Activated T-cell treated with anti-CD3 and anti-CD28 coated beads, Interleukin-2, amount 50 U/mL, for 24 hours (primary cell): Measurements from ENCODE around the gene ADARB2.

Source experiments
- DNase-seq: peaks from one replicate; pipeline ENCODE4 v3.0.0-alpha.2; 2020
- H3K27ac Mint-ChIP-seq: 2 replicates; pipeline ENCODE4 v1.8.0; 2020; ENCODE audit warnings: mild to moderate bottlenecking, mixed read lengths
- H3K27me3 Mint-ChIP-seq: 2 replicates; pipeline ENCODE4 v1.8.0; 2020; ENCODE audit warnings: mixed read lengths
- H3K36me3 Mint-ChIP-seq: 2 replicates; pipeline ENCODE4 v1.8.0; 2020; ENCODE audit warnings: low read depth, mixed read lengths
- H3K4me1 Mint-ChIP-seq: 2 replicates; pipeline ENCODE4 v1.8.0; 2020; ENCODE audit warnings: low read depth, mixed read lengths
- H3K4me3 Mint-ChIP-seq: 2 replicates; pipeline ENCODE4 v1.8.0; 2020; ENCODE audit warnings: mild to moderate bottlenecking, moderate library complexity, mixed read lengths
- H3K9me3 Mint-ChIP-seq: 2 replicates; pipeline ENCODE4 v1.8.0; 2020; ENCODE audit warnings: mixed read lengths

Gene ADARB2

DNA sequence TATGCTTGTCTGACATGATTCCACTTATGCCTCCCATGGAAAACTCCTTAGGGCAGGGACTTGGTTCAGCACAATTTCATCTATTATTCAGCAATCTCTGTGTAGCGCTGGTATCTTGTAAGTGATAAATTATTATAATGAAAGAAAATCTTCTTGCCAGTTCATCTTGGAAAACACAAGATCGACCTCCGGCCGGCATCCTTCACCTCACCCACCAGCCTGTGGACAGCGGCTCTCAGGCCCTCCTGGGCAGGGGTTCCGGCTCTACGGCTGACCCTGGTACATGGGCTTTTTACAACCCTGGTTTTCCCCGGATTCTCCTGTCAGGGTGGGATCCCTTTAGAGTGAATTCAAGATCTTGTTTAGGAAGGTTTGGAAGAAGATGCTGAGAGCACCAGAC, 145.6 kb downstream of the ADARB2 start:
- Mint-ChIP-seq H3K27me3 (peaks cover 2% of the 10 kb centered on the region), H3K4me1 (no peaks in the 10 kb centered on the region), H3K36me3 (no peaks in the 10 kb centered on the region), H3K27ac (no peak overlapping the region), H3K9me3 (peaks cover 8% of the 10 kb centered on the region), H3K4me3 (no peak overlapping the region)
- DNase-seq, result no peak

- peaks cover 2% of the 10 kb centered on the region for H3K27me3 Mint-ChIP-seq
- H3K4me1 Mint-ChIP-seq, result no peaks in the 10 kb centered on the region
- no peak overlapping the region for H3K27ac Mint-ChIP-seq
- no peak for DNase-seq
- H3K36me3 Mint-ChIP-seq, result no peaks in the 10 kb centered on the region
- peaks cover 8% of the 10 kb centered on the region for H3K9me3 Mint-ChIP-seq
- H3K4me3 Mint-ChIP-seq, result no peak overlapping the region
Measured at GRCh38 chr10:1591045-1591444, 146.3 kb downstream of the ADARB2 start.

GRCh38 chr10:1589257-1589656, 148.1 kb downstream of the ADARB2 start:
- no peak overlapping the region for H3K4me3 Mint-ChIP-seq

DNA sequence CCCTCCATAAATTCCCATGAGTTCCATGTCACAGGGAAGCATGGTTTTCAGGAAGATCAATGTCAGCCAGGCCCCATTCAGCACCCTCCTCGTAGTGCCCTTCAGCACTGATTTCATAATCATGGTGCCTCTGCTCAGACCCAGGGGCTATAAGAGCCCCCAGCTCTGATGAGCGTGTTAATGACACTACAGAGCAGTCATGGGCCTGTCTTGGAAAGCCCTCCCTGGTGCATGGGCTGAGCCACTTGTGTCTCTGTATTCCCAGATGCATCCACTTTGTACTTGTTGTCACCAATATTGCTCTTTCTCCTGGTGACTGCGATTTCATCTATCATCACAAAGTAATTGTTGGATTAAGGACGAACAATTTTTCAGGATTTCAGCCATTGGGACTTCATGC, 154.6 kb downstream of the ADARB2 start:
- Mint-ChIP-seq H3K27ac (no peak overlapping the region), H3K36me3 (no peaks in the 10 kb centered on the region), H3K27me3 (no peaks in the 10 kb centered on the region), H3K4me1 (no peaks in the 10 kb centered on the region), H3K9me3 (peaks cover 2% of the 10 kb centered on the region), H3K4me3 (no peak overlapping the region)
- DNase-seq, result no peak

More at GRCh38 chr10:1589257-1589656, 148.1 kb downstream of the ADARB2 start:
- Mint-ChIP-seq H3K36me3 (no peaks in the 10 kb centered on the region), H3K9me3 (peaks cover 8% of the 10 kb centered on the region), H3K4me1 (no peaks in the 10 kb centered on the region), H3K27me3 (peaks cover 1% of the 10 kb centered on the region), H3K27ac (no peak overlapping the region)
- no peak for DNase-seq

DNA sequence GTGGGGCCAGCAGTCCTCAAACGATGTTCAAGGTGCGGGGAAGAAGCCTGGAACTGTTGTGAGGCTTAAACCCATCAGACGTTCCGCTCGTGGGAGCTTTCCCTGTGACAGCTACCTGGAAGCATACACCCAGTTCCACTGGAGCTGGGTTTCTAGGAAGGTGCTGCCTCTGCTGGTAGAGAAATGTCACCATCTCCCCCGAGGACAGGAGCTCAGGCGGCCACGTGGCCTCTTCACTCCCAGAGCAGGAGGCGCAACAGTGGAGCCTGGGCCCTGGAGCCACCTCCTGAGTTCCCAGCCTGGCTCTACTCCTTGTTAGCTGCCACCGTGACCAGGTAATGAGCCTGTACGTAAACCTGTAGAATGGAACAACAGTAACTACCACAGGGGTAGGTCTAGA, 156.1 kb downstream of the ADARB2 start:
- Mint-ChIP-seq H3K27me3 (no peaks in the 10 kb centered on the region), H3K4me3 (no peak overlapping the region), H3K36me3 (no peaks in the 10 kb centered on the region), H3K9me3 (no peaks in the 10 kb centered on the region), H3K27ac (no peak overlapping the region), H3K4me1 (no peaks in the 10 kb centered on the region)
- no peak for DNase-seq

DNA sequence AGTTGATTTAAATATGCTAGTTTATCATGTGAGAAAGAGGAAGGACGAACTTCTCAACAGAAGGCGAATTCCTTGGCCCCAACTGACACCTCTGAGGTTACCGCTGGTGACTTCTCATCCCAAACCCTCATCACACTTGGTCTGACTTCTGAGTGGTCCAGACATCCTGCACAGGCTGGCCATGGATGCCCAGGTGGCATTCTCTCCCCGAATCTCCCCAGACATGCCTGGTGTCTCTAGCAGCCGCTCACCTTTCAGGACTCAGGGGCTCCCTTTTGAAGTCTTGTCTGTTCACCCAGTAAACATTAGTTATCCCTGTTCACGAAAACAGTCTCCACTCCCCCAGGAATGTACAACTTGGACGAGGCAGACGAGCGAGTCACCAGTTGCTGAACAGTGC, 157.7 kb downstream of the ADARB2 start:
- no peak for DNase-seq
- H3K27ac Mint-ChIP-seq, result no peak overlapping the region
- H3K4me3 Mint-ChIP-seq, result no peak overlapping the region
- no peaks in the 10 kb centered on the region for H3K27me3 Mint-ChIP-seq
- H3K36me3 Mint-ChIP-seq, result no peaks in the 10 kb centered on the region
- H3K4me1 Mint-ChIP-seq, result no peaks in the 10 kb centered on the region
- H3K9me3 Mint-ChIP-seq, result no peaks in the 10 kb centered on the region

GRCh38 chr10:1579141-1579491, 158.2 kb downstream of the ADARB2 start:
- no peaks in the 10 kb centered on the region for H3K36me3 Mint-ChIP-seq
- peaks cover 2% of the 10 kb centered on the region for H3K27me3 Mint-ChIP-seq
- no peaks in the 10 kb centered on the region for H3K4me1 Mint-ChIP-seq
- H3K9me3 Mint-ChIP-seq, result no peaks in the 10 kb centered on the region
- no peak overlapping the region for H3K27ac Mint-ChIP-seq
- DNase-seq, result no peak
- H3K4me3 Mint-ChIP-seq, result no peak overlapping the region

DNA sequence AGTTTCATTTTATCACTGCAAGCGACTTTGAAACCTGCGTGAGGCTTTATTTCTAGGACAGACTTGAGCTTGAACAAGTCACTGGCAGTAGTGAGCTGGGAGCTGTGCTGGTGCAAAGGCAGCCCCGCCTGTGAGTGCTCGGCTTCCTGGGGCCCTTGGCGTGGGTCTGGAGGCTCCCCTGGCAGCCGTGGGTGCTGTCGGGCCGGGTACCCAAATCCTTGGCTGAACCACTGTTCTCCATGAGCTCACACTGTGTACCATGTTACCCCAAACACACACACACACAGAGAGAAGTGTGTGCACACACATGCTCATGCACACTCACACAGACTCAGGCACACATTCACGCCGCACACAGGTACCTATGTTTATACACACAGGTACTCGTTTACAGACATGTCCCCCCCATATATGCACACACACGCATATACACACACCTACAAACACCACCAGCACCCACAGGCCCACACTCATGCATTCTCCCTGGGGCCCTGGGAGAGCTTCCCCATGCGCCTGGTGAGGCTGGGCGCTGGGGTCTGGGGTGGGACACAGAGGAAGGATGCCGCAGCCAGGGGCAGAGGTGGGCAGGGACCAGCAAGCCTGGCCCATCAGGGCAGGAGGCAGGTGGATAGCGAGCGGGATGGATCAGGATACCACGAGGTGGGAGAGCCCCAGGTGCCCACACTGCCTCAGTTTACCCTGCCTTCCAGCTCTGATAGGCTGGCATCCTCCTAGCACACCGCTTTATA, 158.8 kb downstream of the ADARB2 start:
- Mint-ChIP-seq H3K36me3 (no peaks in the 10 kb centered on the region), H3K27ac (no peak overlapping the region), H3K27me3 (peaks cover 4% of the 10 kb centered on the region), H3K9me3 (no peaks in the 10 kb centered on the region), H3K4me1 (no peaks in the 10 kb centered on the region), H3K4me3 (no peak overlapping the region)
- DNase-seq, result no peak

DNA sequence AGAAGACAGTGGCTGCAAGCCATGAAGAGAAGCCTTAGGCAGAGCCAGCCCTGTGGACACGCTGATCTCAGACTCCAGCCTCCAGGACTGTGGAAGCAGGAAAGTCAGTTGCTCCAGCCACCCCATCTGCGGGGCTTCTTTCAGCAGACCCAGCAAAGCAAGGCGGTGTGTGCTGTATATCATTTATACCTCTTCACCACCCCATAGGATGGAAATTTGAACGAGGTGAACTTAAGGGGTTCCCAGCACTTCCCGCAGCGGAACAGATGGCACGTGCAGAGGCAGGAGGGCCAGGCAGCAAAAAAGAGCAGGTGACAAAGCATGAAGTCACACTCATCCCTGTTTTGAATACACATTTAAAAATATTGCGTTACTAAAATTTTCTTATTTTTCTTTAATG, 159.4 kb downstream of the ADARB2 start:
- no peak for DNase-seq
- H3K9me3 Mint-ChIP-seq, result no peaks in the 10 kb centered on the region
- H3K4me1 Mint-ChIP-seq, result no peaks in the 10 kb centered on the region

GRCh38 chr10:1577373-1577770, 160.0 kb downstream of the ADARB2 start:
- Mint-ChIP-seq H3K36me3 (no peaks in the 10 kb centered on the region), H3K4me3 (no peak overlapping the region), H3K27ac (no peak overlapping the region), H3K27me3 (peaks cover 4% of the 10 kb centered on the region), H3K9me3 (no peaks in the 10 kb centered on the region), H3K4me1 (no peaks in the 10 kb centered on the region)
- no peak for DNase-seq

More for the DNA sequence above, 159.4 kb downstream of the ADARB2 start:
- H3K27ac Mint-ChIP-seq, result no peak overlapping the region
- H3K27me3 Mint-ChIP-seq, result peaks cover 4% of the 10 kb centered on the region
- H3K4me3 Mint-ChIP-seq, result no peak overlapping the region
- no peaks in the 10 kb centered on the region for H3K36me3 Mint-ChIP-seq

DNA sequence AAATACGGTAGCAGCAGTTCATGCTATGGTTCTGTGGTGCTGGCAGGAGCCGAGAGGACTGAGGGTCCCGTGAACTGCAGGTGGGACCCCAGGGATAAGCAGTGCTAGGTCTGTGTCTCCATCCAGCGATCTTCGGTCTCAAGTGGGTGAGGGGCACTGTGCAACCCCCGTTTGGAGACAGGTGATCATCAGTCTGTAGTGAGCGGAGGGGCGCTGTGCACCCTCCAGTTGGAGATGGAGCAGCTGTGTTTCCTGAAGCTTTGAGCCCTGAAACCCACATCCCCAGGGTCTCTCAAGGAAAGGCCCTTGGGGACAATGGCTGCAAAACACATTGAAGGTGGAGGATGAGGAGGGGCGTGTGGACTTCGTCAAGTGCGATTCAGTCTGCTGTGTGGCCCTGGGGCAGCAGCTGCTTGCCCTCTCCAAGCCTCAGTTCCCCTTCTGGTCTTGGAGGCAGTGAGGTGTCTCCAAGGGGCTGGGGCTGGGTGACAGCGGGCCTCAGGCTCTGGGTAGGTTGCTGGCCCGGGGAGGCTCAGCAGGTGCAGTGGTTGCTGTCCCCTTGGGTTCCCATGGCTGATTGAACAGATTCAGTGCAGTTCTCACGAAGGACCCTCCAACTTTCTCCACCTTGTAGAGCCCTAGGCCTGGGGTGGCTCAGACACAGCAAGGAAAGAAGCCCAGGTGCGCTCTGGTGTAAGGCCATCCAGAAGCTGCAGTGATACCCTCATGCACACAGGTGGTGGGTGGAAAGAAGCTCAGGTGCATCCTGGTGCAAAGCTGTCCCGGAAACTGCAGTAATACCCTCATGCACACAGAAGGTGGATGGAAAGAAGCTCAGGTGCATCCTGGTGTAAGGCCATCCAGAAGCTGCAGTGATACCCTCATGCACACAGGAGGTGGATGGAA, 160.6 kb downstream of the ADARB2 start:
- H3K27me3 Mint-ChIP-seq, result peaks cover 4% of the 10 kb centered on the region

GRCh38 chr10:1575481-1576244, 161.7 kb downstream of the ADARB2 start:
- H3K4me3 Mint-ChIP-seq, result no peak overlapping the region
- H3K27ac Mint-ChIP-seq, result no peak overlapping the region
- peaks cover 2% of the 10 kb centered on the region for H3K9me3 Mint-ChIP-seq
- no peaks in the 10 kb centered on the region for H3K4me1 Mint-ChIP-seq
- peaks cover 4% of the 10 kb centered on the region for H3K27me3 Mint-ChIP-seq
- H3K36me3 Mint-ChIP-seq, result no peaks in the 10 kb centered on the region
- DNase-seq, result no peak

More for the DNA sequence above, 160.6 kb downstream of the ADARB2 start:
- Mint-ChIP-seq H3K4me3 (no peak overlapping the region), H3K27ac (no peak overlapping the region), H3K9me3 (no peaks in the 10 kb centered on the region), H3K4me1 (no peaks in the 10 kb centered on the region), H3K36me3 (no peaks in the 10 kb centered on the region)
- no peak for DNase-seq

DNA sequence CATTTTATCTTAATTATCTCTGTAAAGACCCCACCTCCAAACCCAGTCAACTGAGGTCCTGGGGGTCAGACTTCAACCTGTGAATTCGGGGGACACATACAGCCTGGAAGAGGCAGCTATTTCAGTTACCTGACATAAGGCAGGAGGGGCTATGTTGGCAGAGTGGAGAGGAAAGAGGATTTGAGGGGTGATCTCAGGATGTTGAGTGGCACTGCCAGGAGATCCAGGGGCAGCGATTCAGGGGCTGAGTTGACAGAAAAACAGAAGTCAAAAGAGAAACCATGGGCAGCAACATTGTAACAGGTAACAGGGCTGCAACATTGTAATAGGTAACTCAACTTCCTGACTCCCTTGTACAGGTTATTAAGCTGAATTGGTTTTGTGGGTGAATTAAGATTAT, 162.6 kb downstream of the ADARB2 start:
- H3K4me1 Mint-ChIP-seq, result no peaks in the 10 kb centered on the region
- H3K4me3 Mint-ChIP-seq, result no peak overlapping the region
- H3K9me3 Mint-ChIP-seq, result peaks cover 2% of the 10 kb centered on the region
- no peak for DNase-seq
- no peak overlapping the region for H3K27ac Mint-ChIP-seq
- H3K36me3 Mint-ChIP-seq, result no peaks in the 10 kb centered on the region
- peaks cover 10% of the 10 kb centered on the region for H3K27me3 Mint-ChIP-seq

DNA sequence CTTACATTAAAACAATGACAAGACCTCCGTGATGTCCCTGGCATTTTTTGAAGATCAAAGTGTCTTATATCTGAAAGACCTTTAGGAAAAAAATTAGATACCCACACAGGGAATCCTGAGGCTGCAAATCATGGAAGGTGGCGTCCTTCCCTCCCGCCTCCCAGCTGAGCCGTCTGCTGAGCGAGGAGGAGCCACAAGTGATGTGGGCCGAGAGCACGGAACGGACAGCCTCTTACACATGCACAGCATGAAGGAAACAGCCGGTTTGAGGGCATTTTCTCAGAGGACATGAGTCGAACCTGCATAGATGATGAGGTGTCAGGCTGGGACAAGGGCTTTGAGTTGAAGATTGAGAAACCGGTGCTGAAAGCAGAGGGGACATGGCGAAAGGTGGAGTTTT, 163.3 kb downstream of the ADARB2 start:
- no peak overlapping the region for H3K27ac Mint-ChIP-seq
- H3K9me3 Mint-ChIP-seq, result peaks cover 2% of the 10 kb centered on the region
- H3K4me3 Mint-ChIP-seq, result no peak overlapping the region

More for the DNA sequence above, 163.3 kb downstream of the ADARB2 start:
- Mint-ChIP-seq H3K4me1 (no peaks in the 10 kb centered on the region), H3K27me3 (peaks cover 10% of the 10 kb centered on the region), H3K36me3 (no peaks in the 10 kb centered on the region)
- DNase-seq, result no peak
